GM13977 (cell line): ENCODE data around the gene TCF12.

Source experiments
- DNase-seq: peaks from one replicate; pipeline ENCODE4 v3.0.0; 2012; ENCODE audit warnings: low spot score
- in situ Hi-C: fragments of 300-500 bp; cut with MboI; formaldehyde crosslinking; loops from one replicate; pipeline ENCODE4 v1.12.0; 2022; ENCODE audit warnings: low sequenced_read_pairs, low pct_unique_long_range_greater_than_20kb, mixed read lengths, inconsistent platforms; ENCODE audit not compliant: unreplicated experiment
- TF ChIP-seq, protein P1 (sequence below): IDR thresholded peaks from 2 replicates; pipeline ENCODE4 v1.5.1; 2012; ENCODE audit warnings: mild to moderate bottlenecking, control low read depth; ENCODE audit not compliant: insufficient read depth; ENCODE audit errors: extremely low read depth, missing control alignments

The TCF12 gene

DNA sequence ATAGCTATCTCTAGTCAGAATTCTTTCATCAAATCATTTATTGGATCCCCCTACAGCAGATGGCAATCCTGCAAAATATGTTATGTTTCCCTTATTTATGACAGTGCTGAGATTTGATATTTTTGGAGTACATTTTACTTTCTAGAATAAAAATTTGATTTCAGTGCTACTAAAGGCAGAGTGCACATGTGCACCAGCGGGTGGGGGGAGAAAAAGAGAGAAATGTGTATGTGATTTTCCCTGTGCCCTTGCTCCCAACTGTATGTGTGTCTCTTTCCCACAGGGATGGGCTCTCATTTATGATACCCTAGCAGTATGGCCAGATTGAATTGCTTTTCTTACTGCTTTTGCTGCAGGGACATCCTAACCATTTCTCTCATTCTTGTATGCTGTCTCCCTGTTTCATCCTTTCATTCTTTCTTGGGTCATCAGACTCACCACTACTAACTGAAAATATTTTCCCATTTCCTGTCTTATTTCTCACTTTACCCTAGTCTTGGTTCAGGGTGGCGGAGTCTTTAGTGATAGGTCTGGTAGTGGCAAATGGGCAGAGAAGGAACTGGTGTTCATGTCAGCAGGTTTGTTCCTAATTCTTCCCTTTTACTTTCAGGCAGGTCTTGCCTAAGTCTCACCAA, 140.7 kb downstream of the TCF12 start:
- in situ Hi-C loops, result no loop called here
- TF ChIP-seq, protein P1, sequence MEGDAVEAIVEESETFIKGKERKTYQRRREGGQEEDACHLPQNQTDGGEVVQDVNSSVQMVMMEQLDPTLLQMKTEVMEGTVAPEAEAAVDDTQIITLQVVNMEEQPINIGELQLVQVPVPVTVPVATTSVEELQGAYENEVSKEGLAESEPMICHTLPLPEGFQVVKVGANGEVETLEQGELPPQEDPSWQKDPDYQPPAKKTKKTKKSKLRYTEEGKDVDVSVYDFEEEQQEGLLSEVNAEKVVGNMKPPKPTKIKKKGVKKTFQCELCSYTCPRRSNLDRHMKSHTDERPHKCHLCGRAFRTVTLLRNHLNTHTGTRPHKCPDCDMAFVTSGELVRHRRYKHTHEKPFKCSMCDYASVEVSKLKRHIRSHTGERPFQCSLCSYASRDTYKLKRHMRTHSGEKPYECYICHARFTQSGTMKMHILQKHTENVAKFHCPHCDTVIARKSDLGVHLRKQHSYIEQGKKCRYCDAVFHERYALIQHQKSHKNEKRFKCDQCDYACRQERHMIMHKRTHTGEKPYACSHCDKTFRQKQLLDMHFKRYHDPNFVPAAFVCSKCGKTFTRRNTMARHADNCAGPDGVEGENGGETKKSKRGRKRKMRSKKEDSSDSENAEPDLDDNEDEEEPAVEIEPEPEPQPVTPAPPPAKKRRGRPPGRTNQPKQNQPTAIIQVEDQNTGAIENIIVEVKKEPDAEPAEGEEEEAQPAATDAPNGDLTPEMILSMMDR, result no peak
- no peak for DNase-seq

DNA sequence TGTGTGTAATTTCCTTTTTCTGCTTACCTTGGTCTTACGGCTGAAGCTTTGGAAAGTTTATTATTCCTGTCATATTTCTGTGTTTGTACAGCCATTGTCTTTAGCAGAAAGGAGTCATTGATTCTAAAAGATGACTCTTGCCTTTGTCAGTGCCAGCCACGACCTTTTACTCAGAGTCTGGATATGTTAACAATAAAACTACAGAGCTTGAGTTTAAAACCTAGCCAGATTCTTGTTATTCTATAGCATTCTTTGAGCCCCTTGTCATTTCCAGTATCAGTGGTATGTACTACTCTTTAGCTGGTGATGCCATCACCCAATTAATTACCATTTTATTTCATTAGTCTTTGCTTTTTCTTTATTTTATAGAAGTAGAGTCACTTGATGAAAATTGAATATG, 142.4 kb downstream of the TCF12 start:
- in situ Hi-C loops, result no loop called here
- TF ChIP-seq, protein P1, result no peak
- no peak for DNase-seq

DNA sequence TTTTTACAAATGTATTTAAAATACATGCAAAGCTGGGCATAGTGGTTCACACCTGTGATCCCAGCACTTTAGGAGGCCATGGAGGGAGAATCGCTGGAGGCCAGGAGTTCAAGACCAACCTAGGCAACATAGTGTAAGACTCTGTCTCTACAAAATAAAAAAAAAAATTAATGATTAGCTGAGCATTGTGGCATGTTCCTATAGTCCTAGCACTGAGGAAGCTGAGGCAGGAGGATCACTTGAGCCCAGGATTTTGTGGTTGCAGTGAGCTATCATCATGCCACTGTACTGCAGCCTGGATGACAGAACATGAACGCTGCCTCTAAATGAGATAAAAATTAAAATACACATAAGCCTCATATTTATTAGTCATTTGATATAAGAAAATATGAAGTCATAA, 142.8 kb downstream of the TCF12 start:
- in situ Hi-C loops, result no loop called here
- DNase-seq, result no peak
- TF ChIP-seq, protein P1, result no peak

DNA sequence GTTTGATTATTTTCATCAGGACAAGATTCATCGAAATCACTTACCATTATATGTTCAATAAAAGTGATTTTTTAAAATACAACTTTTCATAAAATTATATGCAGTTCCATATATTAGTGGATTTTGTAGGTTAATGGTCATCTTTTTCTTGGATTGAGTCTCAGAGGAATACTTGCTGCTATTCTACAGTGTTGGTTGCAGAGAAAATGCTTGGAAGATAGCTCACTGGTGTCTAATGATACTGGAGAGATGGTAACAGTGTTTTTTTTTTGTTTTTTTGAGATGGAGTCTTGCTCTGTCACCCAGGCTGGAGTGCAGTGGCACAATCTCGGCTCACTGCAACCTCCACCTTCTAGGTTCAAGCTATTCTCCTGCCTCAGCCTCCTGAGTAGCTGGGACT, 143.3 kb downstream of the TCF12 start:
- in situ Hi-C loops, result no loop called here
- no peak for DNase-seq
- TF ChIP-seq, protein P1, result no peak

DNA sequence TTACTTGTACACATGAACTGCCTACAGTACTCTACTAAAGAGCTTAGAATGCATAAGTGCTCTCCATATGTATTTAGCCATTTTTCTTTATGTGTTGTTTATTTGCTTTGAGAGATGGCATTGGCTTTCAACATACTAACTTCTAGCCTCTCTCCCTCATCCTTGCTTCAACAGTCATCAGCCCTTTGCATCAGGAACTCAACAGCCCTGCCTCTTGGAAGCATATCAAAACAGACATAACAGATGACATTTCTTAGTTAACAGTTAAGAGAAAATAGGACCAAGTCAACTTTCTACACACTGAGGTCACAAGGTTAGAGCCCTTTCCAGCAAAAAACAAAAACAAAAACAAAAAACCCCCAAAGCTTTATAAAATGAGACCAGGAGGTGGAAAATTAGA, 145.6 kb downstream of the TCF12 start:
- in situ Hi-C loops, result no loop called here
- TF ChIP-seq, protein P1, result no peak
- no peak for DNase-seq

DNA sequence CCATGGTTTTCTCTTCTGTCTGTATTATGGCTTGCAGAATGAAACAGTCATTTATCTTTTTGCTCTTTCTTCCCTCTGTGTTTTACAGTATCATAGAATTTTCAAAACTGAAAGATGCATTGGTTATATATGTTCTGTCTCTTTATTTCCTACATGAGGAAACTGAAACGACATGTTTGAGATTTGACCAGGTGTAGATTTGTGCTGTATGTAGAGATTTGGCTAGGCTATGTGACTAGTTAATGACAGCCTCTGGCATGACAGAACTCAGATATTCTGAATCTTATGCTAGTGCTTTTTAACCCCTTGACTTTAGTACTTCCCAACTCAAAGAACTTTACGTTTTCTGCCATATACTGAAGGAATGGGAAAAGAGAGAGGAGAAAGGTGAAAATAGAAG, 151.0 kb downstream of the TCF12 start:
- DNase-seq, result no peak
- TF ChIP-seq, protein P1, result no peak
- in situ Hi-C loops, result no loop called here
